ENCODE data around the gene CYP11A1.
"Not testable (repeated sequence)": the region's sequence is repeated elsewhere in the genome, so short reads cannot be mapped to it uniquely, and the experiment has no call there.

Gene CYP11A1

DNA sequence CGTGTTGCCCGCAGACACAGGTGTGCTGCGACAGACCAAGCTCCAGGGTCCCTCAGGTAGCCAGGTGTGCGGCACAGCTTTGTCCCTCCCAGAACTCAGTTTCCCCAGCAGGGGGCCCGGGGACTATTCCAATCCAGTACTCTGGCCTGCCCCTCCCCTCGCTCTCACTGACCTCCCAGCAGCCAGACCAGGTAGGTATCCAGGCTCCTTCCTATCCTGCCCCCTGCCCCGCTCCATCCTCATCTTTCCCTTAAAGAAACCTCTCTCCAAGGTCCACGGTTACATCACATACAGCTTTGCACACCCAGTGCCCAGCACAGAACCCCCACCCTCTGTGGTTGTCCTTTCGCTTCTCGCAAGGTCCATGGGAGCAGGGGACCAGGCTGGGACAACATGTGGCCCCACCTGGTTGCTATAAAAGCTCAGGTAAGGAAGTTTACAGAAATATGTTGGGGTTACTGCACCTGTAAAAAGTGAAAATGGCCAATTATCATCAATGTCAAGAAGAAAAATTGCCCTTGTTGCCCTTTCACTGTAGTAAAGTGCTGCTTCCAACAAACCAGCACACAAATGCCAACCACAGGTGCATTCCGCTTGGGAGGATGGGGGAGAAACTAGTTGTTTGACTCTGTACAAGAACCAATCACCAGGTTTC is 7.3 kb upstream of the CYP11A1 start:
- no peak for DNase-seq (ENCODE audit: low read depth)

DNA sequence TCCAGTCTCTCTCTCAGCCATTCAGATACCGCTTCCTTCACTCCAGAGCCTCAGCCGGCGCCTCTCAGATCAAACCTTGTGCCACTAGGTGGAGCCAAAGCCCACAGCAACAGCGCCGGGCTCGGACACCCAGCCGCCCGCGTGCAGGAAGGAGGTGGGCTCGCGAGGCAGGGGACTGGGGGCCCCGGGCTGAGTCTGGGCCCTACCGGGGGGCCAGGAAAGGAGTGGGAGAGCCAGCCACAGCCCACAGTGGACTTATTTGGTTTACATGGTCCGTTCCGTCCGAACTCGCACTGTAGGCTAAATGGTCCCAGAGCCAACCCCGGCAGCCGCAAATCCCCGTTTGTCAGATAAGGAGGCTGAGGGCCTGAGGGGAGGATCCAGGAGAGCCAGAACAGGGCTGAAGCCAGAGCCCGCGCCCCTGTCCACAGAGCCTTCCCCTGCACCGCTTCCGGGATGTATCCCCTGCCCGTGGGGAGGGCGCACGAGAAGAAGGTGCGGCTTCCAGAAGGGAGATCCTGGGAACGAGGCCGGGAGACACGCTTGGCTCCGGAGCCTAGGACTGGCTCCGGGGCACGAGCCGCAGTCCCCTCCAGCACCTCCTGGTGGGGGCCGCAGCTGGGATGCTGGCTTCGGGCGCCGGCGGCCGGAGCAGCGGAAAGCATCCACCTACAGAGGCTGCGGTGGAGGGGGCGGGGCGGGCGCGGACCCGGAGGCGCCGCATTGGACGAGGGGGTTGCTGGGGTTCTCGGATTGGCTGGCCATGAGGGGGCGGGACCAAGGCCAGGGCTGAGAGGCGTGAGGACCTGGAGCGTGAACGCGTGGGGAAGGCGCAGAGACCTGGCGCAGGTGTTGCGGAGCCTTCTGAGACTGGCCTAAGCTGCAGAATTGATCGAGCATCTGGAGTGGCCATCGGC is 6.5 kb upstream of the CYP11A1 start:
- peak; percentile 74 for DNase-seq (ENCODE audit: low read depth)

GRCh38 chr15:74373056-74373650 is 5.7 kb upstream of the CYP11A1 start:
- DNase-seq (ENCODE audit: low read depth), result no peak

- DNase-seq (ENCODE audit: low read depth), result no peak
Measured at GRCh38 chr15:74370471-74370870, 3.0 kb upstream of the CYP11A1 start.

GRCh38 chr15:74369756-74370155 is 2.3 kb upstream of the CYP11A1 start:
- DNase-seq (ENCODE audit: low read depth), result no peak

- DNase-seq (ENCODE audit: low read depth), result no peak
Measured at GRCh38 chr15:74369084-74369745, 1.8 kb upstream of the CYP11A1 start.

- DNase-seq (ENCODE audit: low read depth), result no peak
Measured at GRCh38 chr15:74368121-74368520, 675 bp upstream of the CYP11A1 start.

GRCh38 chr15:74365598-74366445 is 1.6 kb downstream of the CYP11A1 start:
- no peak for DNase-seq (ENCODE audit: low read depth)

DNA sequence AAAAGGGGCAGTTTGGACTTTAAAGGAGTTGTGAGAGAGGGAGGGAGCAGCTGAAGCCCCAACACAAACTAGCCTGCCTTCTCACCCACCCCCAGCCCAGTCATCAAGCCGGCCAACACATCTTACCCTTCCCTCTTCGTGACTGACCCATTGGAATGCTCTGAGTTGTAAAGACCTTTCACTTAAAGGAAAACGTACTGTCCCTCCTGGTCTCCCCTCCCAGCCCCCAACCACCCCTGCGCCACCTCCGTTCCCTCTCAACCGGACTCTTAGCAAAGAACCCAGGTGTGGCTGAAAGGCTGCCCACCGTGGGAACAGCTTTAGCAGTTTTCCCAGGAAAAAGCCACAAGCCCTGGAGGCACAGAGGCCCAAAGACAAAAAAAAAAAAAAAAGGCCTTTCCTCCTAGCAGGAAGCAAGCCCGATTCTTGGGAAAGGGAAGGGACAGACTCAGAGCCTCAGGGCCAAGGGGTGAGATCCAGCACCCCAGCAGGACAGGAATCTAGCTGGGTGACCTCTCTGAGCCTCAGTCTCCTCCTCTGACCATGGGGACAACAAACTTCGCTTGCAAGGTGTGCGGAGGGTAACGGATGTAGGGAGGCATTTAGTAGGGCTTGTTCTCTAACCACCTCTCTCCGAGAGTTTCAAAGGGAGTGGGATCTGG is 2.4 kb downstream of the CYP11A1 start:
- DNase-seq (ENCODE audit: low read depth), result no peak

GRCh38 chr15:74362482-74362881 is 5.0 kb downstream of the CYP11A1 start:
- DNase-seq (ENCODE audit: low read depth), result no peak

- DNase-seq (ENCODE audit: low read depth), result not testable (repeated sequence)
Measured at GRCh38 chr15:74360855-74361254, 6.6 kb downstream of the CYP11A1 start.

DNA sequence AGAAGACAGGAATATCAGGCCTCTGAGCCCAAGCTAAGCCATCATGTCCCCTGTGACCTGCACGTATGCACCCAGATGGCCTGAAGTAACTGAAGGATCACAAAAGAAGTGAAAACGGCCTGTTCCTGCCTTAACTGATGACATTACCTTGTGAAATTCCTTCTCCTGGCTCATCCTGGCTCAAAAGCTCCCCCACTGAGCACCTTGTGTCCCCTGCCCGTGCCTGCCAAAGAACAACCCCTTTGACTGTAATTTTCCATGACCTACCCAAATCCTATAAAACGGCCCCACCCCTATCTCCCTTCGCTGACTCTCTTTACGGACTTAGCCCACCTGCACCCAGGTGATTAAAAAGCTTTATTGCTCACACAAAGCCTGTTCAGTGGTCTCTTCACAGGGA is 8.1 kb downstream of the CYP11A1 start:
- DNase-seq (ENCODE audit: low read depth), result not testable (repeated sequence)

DNA sequence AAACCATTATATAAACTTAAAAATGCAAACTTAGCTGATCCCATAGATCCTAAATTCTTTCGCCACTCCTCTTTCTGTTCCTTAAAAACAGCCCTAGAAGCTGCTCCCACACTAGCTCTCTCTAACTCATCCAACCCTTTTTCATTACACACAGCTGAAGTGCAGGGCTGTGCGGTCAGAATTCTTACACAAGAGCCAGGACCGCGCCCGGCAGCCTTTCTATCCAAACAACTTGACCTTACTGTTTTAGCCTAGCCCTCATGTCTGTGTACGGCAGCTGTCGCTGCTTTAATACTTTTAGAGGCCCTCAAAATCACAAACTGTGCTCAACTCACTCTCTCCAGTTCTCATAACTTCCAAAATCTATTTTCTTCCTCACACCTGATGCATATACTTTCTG is 9.9 kb downstream of the CYP11A1 start:
- not testable (repeated sequence) for DNase-seq (ENCODE audit: low read depth)

GRCh38 chr15:74356050-74356449 is 11.4 kb downstream of the CYP11A1 start:
- DNase-seq (ENCODE audit: low read depth), result not testable (repeated sequence)

- not testable (repeated sequence) for DNase-seq (ENCODE audit: low read depth)
Measured at GRCh38 chr15:74353992-74354391, 13.5 kb downstream of the CYP11A1 start.

GRCh38 chr15:74352393-74352910 is 15.0 kb downstream of the CYP11A1 start:
- DNase-seq (ENCODE audit: low read depth), result no peak

DNA sequence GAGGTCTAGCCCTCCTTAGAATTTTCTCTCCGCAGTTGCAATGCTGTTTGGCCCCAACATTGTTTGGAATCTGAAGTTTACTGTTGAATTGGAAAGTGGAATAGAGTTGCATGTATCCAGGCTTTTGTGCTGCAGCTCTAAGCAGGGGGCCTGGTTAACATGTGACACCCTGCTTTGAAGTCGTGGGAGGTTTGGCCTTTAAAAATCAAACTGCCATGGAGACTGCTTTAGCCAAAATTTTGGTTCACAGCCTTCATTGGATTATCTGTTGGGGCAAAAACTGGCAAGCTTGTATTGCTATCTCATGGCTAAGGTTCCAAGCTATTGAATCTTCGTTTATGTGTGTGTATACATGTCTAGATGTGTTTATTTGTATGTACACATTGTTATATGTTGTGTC is 15.8 kb downstream of the CYP11A1 start:
- DNase-seq (ENCODE audit: low read depth), result no peak

GRCh38 chr15:74350295-74351275 is 16.9 kb downstream of the CYP11A1 start:
- DNase-seq (ENCODE audit: low read depth), result no peak

GRCh38 chr15:74349241-74349778 is 18.1 kb downstream of the CYP11A1 start:
- no peak for DNase-seq (ENCODE audit: low read depth)

Measured in HS-27A (cell line).